ENCODE data around the gene CBX4.
A peak's percentile ranks its signal among the peaks of the same experiment; 100 is the strongest.

CBX4 gene

GRCh38 chr17:79826204-79826680 is 13.0 kb downstream of the CBX4 start:
- TF ChIP-seq ZFX (IDR thresholded peaks at IDR 0.05) (no peak), CTCF (conservative IDR thresholded peaks at IDR 0.05) (no peak)
- peak overlapping the region; percentile 1; the same call in 1 of the 2 replicates for H3K27ac ChIP-seq

GRCh38 chr17:79825580-79825921 is 13.7 kb downstream of the CBX4 start:
- no peak for TF ChIP-seq ZFX (IDR thresholded peaks at IDR 0.05)
- TF ChIP-seq CTCF (conservative IDR thresholded peaks at IDR 0.05), result no peak
- no peak overlapping the region; the same call in 1 of the 2 replicates for H3K27ac ChIP-seq

GRCh38 chr17:79824893-79825579 is 14.2 kb downstream of the CBX4 start:
- H3K27ac ChIP-seq, result no peak overlapping the region
- TF ChIP-seq CTCF (conservative IDR thresholded peaks at IDR 0.05), result no peak
- TF ChIP-seq ZFX (IDR thresholded peaks at IDR 0.05), result no peak

- no peak for TF ChIP-seq CTCF (conservative IDR thresholded peaks at IDR 0.05)
- TF ChIP-seq ZFX (IDR thresholded peaks at IDR 0.05), result no peak
- no peak overlapping the region for H3K27ac ChIP-seq
Observed at GRCh38 chr17:79824234-79824633, 15.0 kb downstream of the CBX4 start.

GRCh38 chr17:79822583-79823124 is 16.6 kb downstream of the CBX4 start:
- TF ChIP-seq CTCF (conservative IDR thresholded peaks at IDR 0.05) (no peak), ZFX (IDR thresholded peaks at IDR 0.05) (no peak)
- H3K27ac ChIP-seq, result no peak overlapping the region

GRCh38 chr17:79821331-79822095 is 17.7 kb downstream of the CBX4 start:
- TF ChIP-seq ZFX (IDR thresholded peaks at IDR 0.05) (no peak), CTCF (conservative IDR thresholded peaks at IDR 0.05) (no peak)
- no peak overlapping the region for H3K27ac ChIP-seq

- no peak overlapping the region for H3K27ac ChIP-seq
- TF ChIP-seq ZFX (IDR thresholded peaks at IDR 0.05), result no peak
- TF ChIP-seq CTCF (conservative IDR thresholded peaks at IDR 0.05), result no peak
Observed at GRCh38 chr17:79820959-79821330, 18.3 kb downstream of the CBX4 start.

Data from C4-2B (cell line).